D721Med (cell line): Measurements from ENCODE around the gene TFAP2E.

Source experiments
- DNase-seq: peaks from one replicate; pipeline ENCODE4 v3.0.0; 2011; ENCODE audit warnings: low spot score; ENCODE audit not compliant: insufficient read length
- FAIRE-seq: peaks from 2 replicates; lab custom pipeline; 2011; peaks lifted over from hg19 to GRCh38; lab: Jason Lieb, UNC
- TF ChIP-seq, protein P1 (sequence below): IDR thresholded peaks from 2 replicates; pipeline ENCODE4 v1.5.1; 2012; ENCODE audit warnings: mild to moderate bottlenecking, control low read depth; ENCODE audit not compliant: insufficient read depth; ENCODE audit errors: missing control alignments

TFAP2E gene

DNA sequence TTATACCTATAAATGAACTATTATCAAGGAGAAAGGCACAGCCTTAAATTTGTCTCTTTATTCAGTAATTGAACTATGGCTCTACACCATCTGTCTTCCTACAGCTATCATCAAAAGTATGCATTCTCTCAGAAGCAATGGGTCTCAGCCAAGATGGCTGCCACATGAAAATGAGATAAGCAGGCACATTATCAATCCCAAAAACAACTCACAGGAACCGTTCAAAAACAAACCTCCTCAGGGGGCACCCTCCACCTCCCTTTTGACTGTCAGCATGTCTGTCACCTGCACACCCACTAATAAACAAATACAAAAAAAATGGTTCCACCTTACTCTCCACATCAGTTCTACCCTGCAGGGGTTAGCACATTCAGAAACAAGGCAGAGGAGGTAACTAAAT lies 39.5 kb upstream of the TFAP2E start:
- TF ChIP-seq, protein P1, sequence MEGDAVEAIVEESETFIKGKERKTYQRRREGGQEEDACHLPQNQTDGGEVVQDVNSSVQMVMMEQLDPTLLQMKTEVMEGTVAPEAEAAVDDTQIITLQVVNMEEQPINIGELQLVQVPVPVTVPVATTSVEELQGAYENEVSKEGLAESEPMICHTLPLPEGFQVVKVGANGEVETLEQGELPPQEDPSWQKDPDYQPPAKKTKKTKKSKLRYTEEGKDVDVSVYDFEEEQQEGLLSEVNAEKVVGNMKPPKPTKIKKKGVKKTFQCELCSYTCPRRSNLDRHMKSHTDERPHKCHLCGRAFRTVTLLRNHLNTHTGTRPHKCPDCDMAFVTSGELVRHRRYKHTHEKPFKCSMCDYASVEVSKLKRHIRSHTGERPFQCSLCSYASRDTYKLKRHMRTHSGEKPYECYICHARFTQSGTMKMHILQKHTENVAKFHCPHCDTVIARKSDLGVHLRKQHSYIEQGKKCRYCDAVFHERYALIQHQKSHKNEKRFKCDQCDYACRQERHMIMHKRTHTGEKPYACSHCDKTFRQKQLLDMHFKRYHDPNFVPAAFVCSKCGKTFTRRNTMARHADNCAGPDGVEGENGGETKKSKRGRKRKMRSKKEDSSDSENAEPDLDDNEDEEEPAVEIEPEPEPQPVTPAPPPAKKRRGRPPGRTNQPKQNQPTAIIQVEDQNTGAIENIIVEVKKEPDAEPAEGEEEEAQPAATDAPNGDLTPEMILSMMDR, result no peak
- FAIRE-seq, result no peak
- no peak for DNase-seq

DNA sequence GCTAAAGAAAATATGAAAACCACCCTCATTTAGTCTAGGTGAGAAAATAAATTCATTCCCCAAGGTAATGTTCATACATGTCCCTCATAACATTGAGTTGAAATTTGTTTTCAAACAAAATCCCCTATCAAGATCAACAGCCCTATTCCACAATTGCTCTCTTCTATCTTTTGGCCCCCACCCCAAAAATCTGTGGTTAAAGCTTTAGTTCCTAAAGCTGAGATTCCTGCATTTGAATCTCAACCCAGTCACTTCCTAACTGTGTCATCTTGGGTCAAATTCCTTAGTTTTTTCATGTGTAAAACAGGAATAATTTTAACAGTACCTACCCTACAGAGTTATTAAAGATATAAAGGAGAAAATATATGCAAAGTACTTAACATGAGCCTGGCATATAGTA lies 37.9 kb upstream of the TFAP2E start:
- no peak for FAIRE-seq
- DNase-seq, result no peak
- TF ChIP-seq, protein P1, result no peak

DNA sequence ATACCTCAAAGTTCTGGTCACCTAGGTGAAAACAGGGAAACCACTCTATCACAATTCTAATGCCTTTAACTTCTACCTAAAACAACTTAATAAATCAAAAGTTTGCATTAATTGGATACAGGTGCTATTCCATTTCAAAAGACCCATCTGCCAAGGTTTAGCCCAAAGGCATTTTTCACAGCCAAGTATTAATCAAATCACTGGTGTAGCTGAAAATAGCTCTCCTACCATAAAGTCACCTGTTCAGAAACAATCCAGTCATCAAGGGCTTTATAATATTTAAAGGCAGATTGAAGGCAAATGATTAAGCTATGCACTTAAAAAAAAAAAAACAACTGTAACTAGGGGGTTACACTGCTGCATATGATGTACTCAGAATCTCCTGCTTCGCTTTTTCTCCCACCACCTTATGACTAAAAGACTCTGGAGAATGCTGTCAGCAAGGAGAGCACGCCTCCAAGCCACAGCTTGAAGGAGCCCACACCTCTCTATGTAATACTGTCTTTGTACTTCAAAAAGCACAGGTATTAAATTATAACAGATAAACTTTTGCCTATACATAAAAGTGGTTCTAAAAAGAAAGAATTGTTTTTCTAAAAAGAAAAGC lies 36.5 kb upstream of the TFAP2E start:
- DNase-seq, result no peak
- FAIRE-seq, result no peak
- TF ChIP-seq, protein P1, result no peak

DNA sequence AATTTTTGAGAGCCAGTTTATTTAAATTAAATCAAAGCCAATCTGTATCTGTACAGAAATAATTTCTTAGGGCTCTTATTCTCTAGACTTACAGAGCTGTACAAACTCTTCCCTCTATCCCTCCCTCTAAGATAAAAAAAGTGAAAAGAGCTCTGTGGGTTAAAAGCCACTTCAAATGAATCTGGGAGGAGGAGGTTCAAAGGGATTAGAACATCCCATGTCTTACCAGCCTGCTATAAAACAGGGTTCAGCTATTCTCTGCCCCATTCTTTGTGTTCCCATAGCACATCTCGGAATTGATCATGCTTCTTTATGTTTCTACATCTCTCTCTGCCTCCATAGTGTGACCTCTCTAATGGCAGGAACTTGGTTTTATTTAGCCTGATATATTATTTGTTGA lies 35.3 kb upstream of the TFAP2E start:
- FAIRE-seq, result no peak
- TF ChIP-seq, protein P1, result no peak

DNA sequence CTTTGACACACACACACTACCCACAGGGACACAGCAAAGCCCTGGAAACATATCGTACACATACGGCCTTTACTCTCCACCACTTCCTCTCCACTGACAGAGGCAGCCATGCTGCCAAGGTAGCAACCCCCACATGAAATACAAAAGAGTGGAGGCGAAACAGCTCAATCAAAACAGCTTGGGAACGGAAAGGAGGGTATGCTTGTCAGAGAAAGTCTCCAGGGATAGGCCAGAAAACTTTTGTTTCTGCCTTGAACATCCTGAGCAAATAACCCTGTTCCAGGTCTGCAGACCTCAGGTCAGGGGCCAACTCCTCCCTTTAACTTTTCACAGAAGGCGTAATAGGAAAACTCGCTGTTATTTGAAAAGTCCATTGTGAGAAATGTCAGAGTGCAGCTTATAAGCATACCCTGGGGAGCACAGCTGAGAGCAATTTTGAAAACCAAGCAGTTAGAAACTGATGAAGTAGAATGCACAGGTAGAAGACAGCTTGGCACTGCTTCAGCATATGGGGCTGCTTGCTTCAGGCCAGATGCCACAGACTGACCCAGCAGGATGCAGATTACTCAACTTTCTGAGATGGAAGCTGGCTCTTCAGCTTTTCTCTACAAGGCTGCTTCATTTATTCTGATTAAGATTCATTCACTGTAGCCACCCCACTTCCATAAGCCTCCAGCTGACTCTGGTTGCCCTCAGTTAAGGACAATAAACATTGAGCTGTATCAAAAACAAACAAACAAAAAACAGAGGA lies 33.9 kb upstream of the TFAP2E start:
- DNase-seq (no peak), FAIRE-seq (no peak)
- TF ChIP-seq, protein P1, result no peak

More for the DNA sequence above, 35.3 kb upstream of the TFAP2E start:
- DNase-seq, result no peak

DNA sequence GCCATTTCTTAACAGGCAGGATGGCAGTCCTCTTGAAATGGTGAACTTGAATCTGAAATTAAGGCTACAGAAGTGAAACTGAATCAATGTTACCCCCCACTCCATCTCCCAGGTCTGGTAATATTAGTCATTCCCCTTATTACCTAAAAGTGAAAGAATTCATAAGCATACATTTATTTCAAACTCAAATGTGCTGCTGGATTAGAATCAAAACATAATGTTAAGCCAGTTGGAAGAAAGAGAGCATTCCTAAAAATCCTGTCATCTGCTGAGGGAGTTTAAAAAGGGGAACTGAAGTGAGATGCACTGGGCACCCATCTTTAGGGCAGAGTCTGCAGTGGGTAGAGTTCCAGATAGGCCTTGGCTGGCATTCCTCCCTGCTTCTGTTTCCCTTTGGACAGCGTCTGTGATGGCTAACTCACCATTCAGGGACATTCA lies 33.3 kb upstream of the TFAP2E start:
- DNase-seq (no peak), FAIRE-seq (no peak)
- TF ChIP-seq, protein P1, result no peak

DNA sequence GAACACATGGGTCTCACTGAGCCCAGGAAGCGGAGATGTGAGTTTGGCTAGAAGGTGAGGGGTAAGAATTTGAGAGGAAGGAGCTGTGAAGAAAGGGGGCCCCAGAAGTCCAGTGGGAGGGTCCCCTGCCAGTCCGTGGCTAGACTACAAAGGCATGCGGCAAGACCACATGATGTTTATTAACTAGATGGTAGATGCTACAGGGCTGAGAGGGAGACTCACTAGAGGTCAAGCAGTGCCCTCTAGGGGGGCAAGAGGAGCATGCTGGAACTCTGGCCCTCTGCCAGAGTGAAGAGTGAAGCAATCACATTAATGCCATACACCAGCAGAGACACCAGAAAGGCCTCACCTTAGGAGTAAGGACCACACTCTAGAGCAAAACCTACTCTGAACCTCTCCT lies 28.1 kb upstream of the TFAP2E start:
- no peak for DNase-seq
- TF ChIP-seq, protein P1, result peak; percentile 34
- FAIRE-seq, result no peak
